ENCODE results near the gene HYOU1. TPM values are rescaled to one million over a fixed set of nuclear protein-coding genes. Genes with fewer than 3 reads are reported as not detected.
A peak's percentile ranks its signal among the peaks of the same experiment; 100 is the strongest.

HYOU1 gene
- total and polyA plus RNA-seq, 2 experiments from 2014 or later = 122 to 168 TPM

GRCh38 chr11:118996926-118997626 lies 59.9 kb downstream of the HYOU1 start:
- WGBS (ENCODE audit: low lambda C conversion rate, missing lambda C conversion rate) = 40% methylated on average over 22 of the region's 22 CpGs
- H3K4me2 ChIP-seq = peak overlapping the region; percentile 92
- DNase-seq (ENCODE audit: low spot score) = no peak
- peak overlapping the region; percentile 98 for H2AFZ ChIP-seq
- no peaks in the 10 kb centered on the region for H3K9me2 ChIP-seq (replicated peaks; ENCODE audit: insufficient read depth)
- peak overlapping the region; percentile 87 for H3K4me3 ChIP-seq
- H3K79me2 ChIP-seq = peaks cover 39% of the 10 kb centered on the region
- no peaks in the 10 kb centered on the region for H3K27me3 ChIP-seq
- H3K9me3 ChIP-seq (ENCODE audit: low read depth) = no peaks in the 10 kb centered on the region
- H3K36me3 ChIP-seq (replicated peaks; ENCODE audit: insufficient read depth, low read depth) = no peaks in the 10 kb centered on the region
- peak overlapping the region; percentile 31 for H3K27ac ChIP-seq
- TF ChIP-seq EZH2 (IDR thresholded peaks at IDR 0.05; ENCODE audit: borderline replicate concordance) = no peak
- no peak for TF ChIP-seq EZH2phosphoT487 (IDR thresholded peaks at IDR 0.05; ENCODE audit: low read depth, severe bottlenecking, unreplicated experiment)
- no peak for TF ChIP-seq CTCF (IDR thresholded peaks at IDR 0.05; ENCODE audit: poor library complexity)
- no peaks in the 10 kb centered on the region for H4K20me1 ChIP-seq (ENCODE audit: insufficient read depth, poor library complexity, severe bottlenecking)
- H3K4me1 ChIP-seq (ENCODE audit: insufficient read depth) = peaks cover 8% of the 10 kb centered on the region

Small RNAs within 50 kb of the gene (microRNA-seq; reads per million reads assigned to microRNA genes)
- not detected for gene MIR3656

Small RNAs within 50 kb of the gene (small RNA-seq; reads per million reads assigned to genes)
- gene AP003392.2 (not detected), gene RF00017 (not detected), gene RF00019 (not detected)

Other genes with a start within 250 kb of the HYOU1 start
- not detected in 2 replicates for gene CXCR5, start 173.3 kb downstream of the HYOU1 start, total RNA-seq
- 0.11 and 0.29 TPM in 2 replicates for gene CXCR5, start 173.3 kb downstream of the HYOU1 start, polyA plus RNA-seq
- 7.8 and 25.3 TPM in 2 replicates for gene BCL9L, start 131.3 kb downstream of the HYOU1 start, total RNA-seq
- 18.0 and 18.1 TPM in 2 replicates for gene BCL9L, start 131.3 kb downstream of the HYOU1 start, polyA plus RNA-seq
- gene UPK2, start 100.9 kb downstream of the HYOU1 start, total RNA-seq = 2.2 and 3.6 TPM in 2 replicates
- 55.3 and 101 TPM in 2 replicates for gene UPK2, start 100.9 kb downstream of the HYOU1 start, polyA plus RNA-seq
- not detected in 2 replicates for gene FOXR1, start 85.4 kb downstream of the HYOU1 start, total RNA-seq
- gene FOXR1, start 85.4 kb downstream of the HYOU1 start, polyA plus RNA-seq = 0.41 TPM in 1 of 2 replicates, not detected in the other
- 26.2 and 28.2 TPM in 2 replicates for gene CENATAC, start 59.1 kb downstream of the HYOU1 start, total RNA-seq
- 22.6 and 24.5 TPM in 2 replicates for gene CENATAC, start 59.1 kb downstream of the HYOU1 start, polyA plus RNA-seq
- 1,502 and 1,568 TPM in 2 replicates for gene RPS25, start 38.9 kb downstream of the HYOU1 start, total RNA-seq
- 1,058 and 1,100 TPM in 2 replicates for gene RPS25, start 38.9 kb downstream of the HYOU1 start, polyA plus RNA-seq
- gene TRAPPC4, start 38.4 kb downstream of the HYOU1 start, total RNA-seq = 78.5 and 96.1 TPM in 2 replicates
- gene TRAPPC4, start 38.4 kb downstream of the HYOU1 start, polyA plus RNA-seq = 174 and 175 TPM in 2 replicates
- gene SLC37A4, start 26.3 kb downstream of the HYOU1 start, total RNA-seq = 68.0 and 87.4 TPM in 2 replicates
- 63.5 and 82.3 TPM in 2 replicates for gene SLC37A4, start 26.3 kb downstream of the HYOU1 start, polyA plus RNA-seq
- gene VPS11, start 10.6 kb upstream of the HYOU1 start, total RNA-seq = 31.8 and 36.9 TPM in 2 replicates
- 26.5 and 31.8 TPM in 2 replicates for gene VPS11, start 10.6 kb upstream of the HYOU1 start, polyA plus RNA-seq
- 10.9 and 11.9 TPM in 2 replicates for gene HMBS, start 27.7 kb upstream of the HYOU1 start, total RNA-seq
- 34.5 and 37.7 TPM in 2 replicates for gene HMBS, start 27.7 kb upstream of the HYOU1 start, polyA plus RNA-seq
- 27.5 and 28.1 TPM in 2 replicates for gene DPAGT1, start 44.6 kb upstream of the HYOU1 start, total RNA-seq
- gene DPAGT1, start 44.6 kb upstream of the HYOU1 start, polyA plus RNA-seq = 76.2 and 82.7 TPM in 2 replicates
- 5.2 and 9.7 TPM in 2 replicates for gene C2CD2L, start 50.1 kb upstream of the HYOU1 start, total RNA-seq
- gene C2CD2L, start 50.1 kb upstream of the HYOU1 start, polyA plus RNA-seq = 7.4 and 10.2 TPM in 2 replicates
- gene HINFP, start 64.4 kb upstream of the HYOU1 start, total RNA-seq = 10.9 and 25.3 TPM in 2 replicates
- gene HINFP, start 64.4 kb upstream of the HYOU1 start, polyA plus RNA-seq = 16.4 and 19.8 TPM in 2 replicates
- not detected in 2 replicates for gene ABCG4, start 91.8 kb upstream of the HYOU1 start, total RNA-seq
- gene ABCG4, start 91.8 kb upstream of the HYOU1 start, polyA plus RNA-seq = 0.45 and 0.99 TPM in 2 replicates
- 12.5 and 13.3 TPM in 2 replicates for gene NLRX1, start 111.5 kb upstream of the HYOU1 start, total RNA-seq
- gene NLRX1, start 111.5 kb upstream of the HYOU1 start, polyA plus RNA-seq = 9.4 and 10.0 TPM in 2 replicates
- 12.7 and 27.0 TPM in 2 replicates for gene NHERF4, start 128.3 kb upstream of the HYOU1 start, total RNA-seq
- 26.5 and 32.8 TPM in 2 replicates for gene NHERF4, start 128.3 kb upstream of the HYOU1 start, polyA plus RNA-seq
- 12.1 and 15.6 TPM in 2 replicates for gene CBL, start 149.1 kb upstream of the HYOU1 start, total RNA-seq
- gene CBL, start 149.1 kb upstream of the HYOU1 start, polyA plus RNA-seq = 4.6 and 6.6 TPM in 2 replicates